ENCODE data around the gene GALNT10.

The GALNT10 gene

GRCh38 chr5:154402611-154403010 lies 212.1 kb downstream of the GALNT10 start:
- Histone ChIP-seq H3K9me3 (ENCODE audit: insufficient read depth, low read length, severe bottlenecking) (no peaks in the 10 kb centered on the region), H2AFZ (ENCODE audit: low read depth, low read length) (no peak overlapping the region), H3K4me3 (ENCODE audit: low read depth in 1 of 2, low read length in 2 of 2) (no peak overlapping the region), H3K36me3 (ENCODE audit: insufficient read depth, low read length) (0 out of 2 replicates have a peak, but pooled peaks cover 5% of the 10 kb centered on the region), H3K27me3 (ENCODE audit: insufficient read depth, low read length, poor library complexity) (no peaks in the 10 kb centered on the region), H3K4me1 (ENCODE audit: insufficient read depth, low read length) (peaks cover 6% of the 10 kb centered on the region), H4K20me1 (ENCODE audit: insufficient read depth, low read length) (0 out of 2 replicates have a peak, but pooled peaks cover 3% of the 10 kb centered on the region), H3K4me2 (ENCODE audit: insufficient read depth, low read length) (no peak overlapping the region), H3K9ac (ENCODE audit: low read depth, low read length) (no peak overlapping the region), H3K79me2 (ENCODE audit: insufficient read depth, low read length) (no peaks in the 10 kb centered on the region), H3K27ac (ENCODE audit: low read length) (no peak overlapping the region)
- ATAC-seq (ENCODE audit: insufficient read depth, low read depth) (no peak), DNase-seq (no peak)
- TF ChIP-seq EZH2 (IDR thresholded peaks at IDR 0.05; ENCODE audit: borderline replicate concordance, low read depth, low read length, severe bottlenecking) (no peak), CTCF (IDR thresholded peaks at IDR 0.05; ENCODE audit: borderline replicate concordance, extremely low read depth, low read length, poor library complexity, severe bottlenecking) (no peak)

DNA sequence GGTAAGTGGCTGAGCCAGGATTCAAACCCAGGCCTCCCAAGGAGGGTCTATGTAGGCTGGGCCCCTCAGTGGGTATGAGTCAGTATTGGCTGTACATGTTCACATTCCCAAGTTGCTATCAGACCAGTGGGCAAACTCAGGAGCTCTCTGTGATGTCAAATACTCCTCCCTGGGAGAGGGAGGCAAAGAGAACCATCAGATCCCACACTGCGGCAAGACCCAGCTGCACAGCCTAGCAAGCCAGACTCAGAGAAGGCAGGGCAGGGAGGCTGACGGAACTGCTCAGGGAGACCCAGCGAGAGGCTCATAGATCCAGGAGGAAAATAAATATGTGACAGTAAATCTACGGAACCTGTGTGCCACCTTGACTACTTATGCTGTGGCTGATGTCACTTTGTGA lies 212.7 kb downstream of the GALNT10 start:
- Histone ChIP-seq H3K9me3 (ENCODE audit: insufficient read depth, low read length, severe bottlenecking) (no peaks in the 10 kb centered on the region), H3K4me1 (ENCODE audit: insufficient read depth, low read length) (peaks cover 6% of the 10 kb centered on the region), H3K4me2 (ENCODE audit: insufficient read depth, low read length) (no peak overlapping the region), H3K79me2 (ENCODE audit: insufficient read depth, low read length) (no peaks in the 10 kb centered on the region), H3K27me3 (ENCODE audit: insufficient read depth, low read length, poor library complexity) (no peaks in the 10 kb centered on the region), H3K4me3 (ENCODE audit: low read depth in 1 of 2, low read length in 2 of 2) (no peak overlapping the region), H3K36me3 (ENCODE audit: insufficient read depth, low read length) (0 out of 2 replicates have a peak, but pooled peaks cover 5% of the 10 kb centered on the region), H3K27ac (ENCODE audit: low read length) (no peak overlapping the region), H3K9ac (ENCODE audit: low read depth, low read length) (no peak overlapping the region), H4K20me1 (ENCODE audit: insufficient read depth, low read length) (0 out of 2 replicates have a peak, but pooled peaks cover 3% of the 10 kb centered on the region), H2AFZ (ENCODE audit: low read depth, low read length) (no peak overlapping the region)
- ATAC-seq (ENCODE audit: insufficient read depth, low read depth), result no peak
- no peak for TF ChIP-seq EZH2 (IDR thresholded peaks at IDR 0.05; ENCODE audit: borderline replicate concordance, low read depth, low read length, severe bottlenecking)
- no peak for DNase-seq

DNA sequence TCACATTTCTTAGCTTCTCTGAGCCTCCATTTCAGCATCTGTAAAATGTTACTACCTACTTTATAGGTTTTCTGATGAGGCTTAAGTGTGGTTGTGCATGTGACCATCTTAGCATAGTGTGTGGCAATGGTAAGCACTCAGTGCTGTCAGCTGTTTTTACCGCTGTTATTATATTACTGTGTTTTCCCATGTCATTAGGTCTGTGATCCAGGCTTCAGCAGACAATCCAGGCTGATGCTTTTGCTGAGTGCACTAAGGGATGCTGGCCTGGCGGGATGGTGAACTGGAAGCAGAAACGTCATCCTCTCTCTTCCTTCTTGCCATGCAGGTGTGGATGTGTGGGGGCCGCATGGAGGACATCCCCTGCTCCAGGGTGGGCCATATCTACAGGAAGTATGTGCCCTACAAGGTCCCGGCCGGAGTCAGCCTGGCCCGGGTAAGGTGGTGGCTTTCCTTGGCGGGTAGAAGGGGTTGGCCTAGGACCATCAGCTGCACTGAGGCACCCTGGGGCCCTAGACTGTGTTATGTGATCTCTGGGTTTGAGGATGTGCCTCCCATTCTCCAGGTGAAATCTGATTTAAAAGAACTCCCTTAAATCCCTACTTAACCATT lies 213.3 kb downstream of the GALNT10 start:
- H3K4me3 ChIP-seq (ENCODE audit: low read depth in 1 of 2, low read length in 2 of 2), result no peak overlapping the region
- 0 out of 2 replicates have a peak, but pooled peaks cover 3% of the 10 kb centered on the region for H4K20me1 ChIP-seq (ENCODE audit: insufficient read depth, low read length)
- H3K36me3 ChIP-seq (ENCODE audit: insufficient read depth, low read length), result 0 out of 2 replicates have a peak, but pooled peaks cover 5% of the 10 kb centered on the region
- H3K4me1 ChIP-seq (ENCODE audit: insufficient read depth, low read length), result peaks cover 6% of the 10 kb centered on the region
- no peaks in the 10 kb centered on the region for H3K27me3 ChIP-seq (ENCODE audit: insufficient read depth, low read length, poor library complexity)
- no peak overlapping the region for H3K4me2 ChIP-seq (ENCODE audit: insufficient read depth, low read length)
- no peak for ATAC-seq (ENCODE audit: insufficient read depth, low read depth)
- TF ChIP-seq EZH2 (IDR thresholded peaks at IDR 0.05; ENCODE audit: borderline replicate concordance, low read depth, low read length, severe bottlenecking), result no peak
- no peak for TF ChIP-seq CTCF (IDR thresholded peaks at IDR 0.05; ENCODE audit: borderline replicate concordance, extremely low read depth, low read length, poor library complexity, severe bottlenecking)
- no peaks in the 10 kb centered on the region for H3K9me3 ChIP-seq (ENCODE audit: insufficient read depth, low read length, severe bottlenecking)
- H3K79me2 ChIP-seq (ENCODE audit: insufficient read depth, low read length), result no peaks in the 10 kb centered on the region
- H3K9ac ChIP-seq (ENCODE audit: low read depth, low read length), result no peak overlapping the region
- no peak overlapping the region for H3K27ac ChIP-seq (ENCODE audit: low read length)
- H2AFZ ChIP-seq (ENCODE audit: low read depth, low read length), result no peak overlapping the region
- no peak for DNase-seq

- Histone ChIP-seq H3K27me3 (ENCODE audit: insufficient read depth, low read length, poor library complexity) (no peaks in the 10 kb centered on the region), H3K79me2 (ENCODE audit: insufficient read depth, low read length) (no peaks in the 10 kb centered on the region), H3K36me3 (ENCODE audit: insufficient read depth, low read length) (0 out of 2 replicates have a peak, but pooled peaks cover 5% of the 10 kb centered on the region), H3K9ac (ENCODE audit: low read depth, low read length) (no peak overlapping the region), H2AFZ (ENCODE audit: low read depth, low read length) (no peak overlapping the region), H3K4me1 (ENCODE audit: insufficient read depth, low read length) (peaks cover 6% of the 10 kb centered on the region), H3K4me3 (ENCODE audit: low read depth in 1 of 2, low read length in 2 of 2) (no peak overlapping the region), H4K20me1 (ENCODE audit: insufficient read depth, low read length) (0 out of 2 replicates have a peak, but pooled peaks cover 3% of the 10 kb centered on the region), H3K9me3 (ENCODE audit: insufficient read depth, low read length, severe bottlenecking) (no peaks in the 10 kb centered on the region), H3K4me2 (ENCODE audit: insufficient read depth, low read length) (peak overlapping the region; percentile 24; the same call in 1 of the 2 replicates), H3K27ac (ENCODE audit: low read length) (no peak overlapping the region)
- TF ChIP-seq CTCF (IDR thresholded peaks at IDR 0.05; ENCODE audit: borderline replicate concordance, extremely low read depth, low read length, poor library complexity, severe bottlenecking) (peak; percentile 71), EZH2 (IDR thresholded peaks at IDR 0.05; ENCODE audit: borderline replicate concordance, low read depth, low read length, severe bottlenecking) (no peak)
- peak; percentile 96 for ATAC-seq (ENCODE audit: insufficient read depth, low read depth)
- DNase-seq, result peak; percentile 64
These were observed 214.7 kb downstream of the GALNT10 start for GRCh38 chr5:154405078-154405792.
